ENCODE measurements around the gene RPS16.

The RPS16 gene

DNA sequence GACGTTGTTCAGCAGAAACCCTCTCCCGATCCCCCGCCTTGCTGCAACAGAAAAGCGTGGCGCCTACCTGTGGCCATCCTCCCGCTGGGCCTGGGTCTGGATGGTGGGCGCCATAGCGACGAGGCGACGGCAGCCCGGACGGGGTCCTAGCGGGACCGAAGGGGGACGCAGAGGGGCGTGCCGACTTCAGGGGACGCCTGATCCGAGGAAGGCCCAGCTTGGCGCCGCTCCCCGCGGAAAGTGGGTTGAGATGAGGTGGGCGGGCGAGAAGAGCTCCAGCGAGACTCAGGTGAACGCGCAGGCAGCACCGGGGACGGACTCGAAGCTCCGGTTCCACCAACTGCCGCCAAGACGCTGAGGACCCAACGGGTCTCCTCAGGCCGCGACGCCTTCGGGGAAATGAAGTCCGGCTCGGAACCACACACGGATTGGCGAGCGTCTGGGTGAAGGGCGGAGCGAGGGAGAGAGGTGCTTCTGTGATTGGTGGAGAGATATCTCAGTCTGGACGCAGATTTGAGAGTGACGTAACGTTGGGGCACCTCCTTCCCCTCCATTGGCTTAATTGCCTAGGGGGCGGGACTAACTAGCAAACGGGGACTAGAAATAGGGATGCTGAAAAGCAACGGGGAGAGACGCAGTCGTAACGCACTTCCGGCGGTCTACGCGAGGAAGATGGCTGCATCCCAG lies 44.9 kb downstream of the RPS16 start, which contains the start of the genes MED29 and PAF1 (continued):
- TF ChIP-seq, protein P1, sequence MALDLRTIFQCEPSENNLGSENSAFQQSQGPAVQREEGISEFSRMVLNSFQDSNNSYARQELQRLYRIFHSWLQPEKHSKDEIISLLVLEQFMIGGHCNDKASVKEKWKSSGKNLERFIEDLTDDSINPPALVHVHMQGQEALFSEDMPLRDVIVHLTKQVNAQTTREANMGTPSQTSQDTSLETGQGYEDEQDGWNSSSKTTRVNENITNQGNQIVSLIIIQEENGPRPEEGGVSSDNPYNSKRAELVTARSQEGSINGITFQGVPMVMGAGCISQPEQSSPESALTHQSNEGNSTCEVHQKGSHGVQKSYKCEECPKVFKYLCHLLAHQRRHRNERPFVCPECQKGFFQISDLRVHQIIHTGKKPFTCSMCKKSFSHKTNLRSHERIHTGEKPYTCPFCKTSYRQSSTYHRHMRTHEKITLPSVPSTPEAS (tag by site-specific recombination; IDR thresholded peaks at IDR 0.05) = peak; percentile 53; the same call in 1 of the 2 replicates
- TF ChIP-seq, protein P2, sequence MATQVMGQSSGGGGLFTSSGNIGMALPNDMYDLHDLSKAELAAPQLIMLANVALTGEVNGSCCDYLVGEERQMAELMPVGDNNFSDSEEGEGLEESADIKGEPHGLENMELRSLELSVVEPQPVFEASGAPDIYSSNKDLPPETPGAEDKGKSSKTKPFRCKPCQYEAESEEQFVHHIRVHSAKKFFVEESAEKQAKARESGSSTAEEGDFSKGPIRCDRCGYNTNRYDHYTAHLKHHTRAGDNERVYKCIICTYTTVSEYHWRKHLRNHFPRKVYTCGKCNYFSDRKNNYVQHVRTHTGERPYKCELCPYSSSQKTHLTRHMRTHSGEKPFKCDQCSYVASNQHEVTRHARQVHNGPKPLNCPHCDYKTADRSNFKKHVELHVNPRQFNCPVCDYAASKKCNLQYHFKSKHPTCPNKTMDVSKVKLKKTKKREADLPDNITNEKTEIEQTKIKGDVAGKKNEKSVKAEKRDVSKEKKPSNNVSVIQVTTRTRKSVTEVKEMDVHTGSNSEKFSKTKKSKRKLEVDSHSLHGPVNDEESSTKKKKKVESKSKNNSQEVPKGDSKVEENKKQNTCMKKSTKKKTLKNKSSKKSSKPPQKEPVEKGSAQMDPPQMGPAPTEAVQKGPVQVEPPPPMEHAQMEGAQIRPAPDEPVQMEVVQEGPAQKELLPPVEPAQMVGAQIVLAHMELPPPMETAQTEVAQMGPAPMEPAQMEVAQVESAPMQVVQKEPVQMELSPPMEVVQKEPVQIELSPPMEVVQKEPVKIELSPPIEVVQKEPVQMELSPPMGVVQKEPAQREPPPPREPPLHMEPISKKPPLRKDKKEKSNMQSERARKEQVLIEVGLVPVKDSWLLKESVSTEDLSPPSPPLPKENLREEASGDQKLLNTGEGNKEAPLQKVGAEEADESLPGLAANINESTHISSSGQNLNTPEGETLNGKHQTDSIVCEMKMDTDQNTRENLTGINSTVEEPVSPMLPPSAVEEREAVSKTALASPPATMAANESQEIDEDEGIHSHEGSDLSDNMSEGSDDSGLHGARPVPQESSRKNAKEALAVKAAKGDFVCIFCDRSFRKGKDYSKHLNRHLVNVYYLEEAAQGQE (tag by site-specific recombination; IDR thresholded peaks at IDR 0.05) = peak; percentile 73; the same call in 1 of the 2 replicates
- TF ChIP-seq, protein P3, sequence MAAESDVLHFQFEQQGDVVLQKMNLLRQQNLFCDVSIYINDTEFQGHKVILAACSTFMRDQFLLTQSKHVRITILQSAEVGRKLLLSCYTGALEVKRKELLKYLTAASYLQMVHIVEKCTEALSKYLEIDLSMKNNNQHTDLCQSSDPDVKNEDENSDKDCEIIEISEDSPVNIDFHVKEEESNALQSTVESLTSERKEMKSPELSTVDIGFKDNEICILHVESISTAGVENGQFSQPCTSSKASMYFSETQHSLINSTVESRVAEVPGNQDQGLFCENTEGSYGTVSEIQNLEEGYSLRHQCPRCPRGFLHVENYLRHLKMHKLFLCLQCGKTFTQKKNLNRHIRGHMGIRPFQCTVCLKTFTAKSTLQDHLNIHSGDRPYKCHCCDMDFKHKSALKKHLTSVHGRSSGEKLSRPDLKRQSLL (tag by site-specific recombination; IDR thresholded peaks at IDR 0.05) = peak; percentile 82
- TF ChIP-seq ZNF48 (tag by site-specific recombination; IDR thresholded peaks at IDR 0.05) (no peak), WT1 (tag by site-specific recombination; IDR thresholded peaks at IDR 0.05) (peak; percentile 50; the same call in 1 of the 2 replicates), ZNF600 (tag by site-specific recombination; IDR thresholded peaks at IDR 0.05) (peak; percentile 100), SALL2 (tag by site-specific recombination; IDR thresholded peaks at IDR 0.05; ENCODE audit: borderline replicate concordance) (peak; percentile 90; the same call in 1 of the 2 replicates), ZIC2 (tag by site-specific recombination; IDR thresholded peaks at IDR 0.05) (peak; percentile 95), ZEB2 (tag by site-specific recombination; IDR thresholded peaks at IDR 0.05) (peak; percentile 99), ZNF629 (tag by site-specific recombination; IDR thresholded peaks at IDR 0.05) (peak; percentile 100), RBAK (tag by site-specific recombination; IDR thresholded peaks at IDR 0.05) (0 out of 2 replicates have a peak, but pooled peaks have one; percentile 17), ZNF391 (tag by site-specific recombination; IDR thresholded peaks at IDR 0.05; ENCODE audit: borderline replicate concordance, low read depth) (peak; percentile 97), EGR2 (tag by site-specific recombination; IDR thresholded peaks at IDR 0.05; ENCODE audit: low read depth) (peak; percentile 97), GLI4 (tag by site-specific recombination; IDR thresholded peaks at IDR 0.05) (no peak), SP2 (tag by site-specific recombination; IDR thresholded peaks at IDR 0.05) (peak; percentile 100), ZNF248 (tag by site-specific recombination; IDR thresholded peaks at IDR 0.05) (0 out of 2 replicates have a peak, but pooled peaks have one; percentile 1), REPIN1 (tag by site-specific recombination; IDR thresholded peaks at IDR 0.05; ENCODE audit: low read depth) (peak; percentile 92), ZNF664 (tag by site-specific recombination; IDR thresholded peaks at IDR 0.05) (0 out of 2 replicates have a peak, but pooled peaks have one; percentile 27), KLF1 (tag by site-specific recombination; IDR thresholded peaks at IDR 0.05) (peak; percentile 88), ZNF350 (tag by site-specific recombination; IDR thresholded peaks at IDR 0.05) (no peak), KLF8 (tag by site-specific recombination; IDR thresholded peaks at IDR 0.05) (peak; percentile 96), ZNF585B (tag by site-specific recombination; IDR thresholded peaks at IDR 0.05) (no peak), ZBTB7A (tag by site-specific recombination; IDR thresholded peaks at IDR 0.05; ENCODE audit: low read depth) (peak; percentile 100), ZBTB48 (tag by site-specific recombination; IDR thresholded peaks at IDR 0.05) (peak; percentile 88), ZXDB (tag by site-specific recombination; IDR thresholded peaks at IDR 0.05) (peak; percentile 98), YY2 (tag by site-specific recombination; IDR thresholded peaks at IDR 0.05) (peak; percentile 100)
- TF ChIP-seq, protein P4, sequence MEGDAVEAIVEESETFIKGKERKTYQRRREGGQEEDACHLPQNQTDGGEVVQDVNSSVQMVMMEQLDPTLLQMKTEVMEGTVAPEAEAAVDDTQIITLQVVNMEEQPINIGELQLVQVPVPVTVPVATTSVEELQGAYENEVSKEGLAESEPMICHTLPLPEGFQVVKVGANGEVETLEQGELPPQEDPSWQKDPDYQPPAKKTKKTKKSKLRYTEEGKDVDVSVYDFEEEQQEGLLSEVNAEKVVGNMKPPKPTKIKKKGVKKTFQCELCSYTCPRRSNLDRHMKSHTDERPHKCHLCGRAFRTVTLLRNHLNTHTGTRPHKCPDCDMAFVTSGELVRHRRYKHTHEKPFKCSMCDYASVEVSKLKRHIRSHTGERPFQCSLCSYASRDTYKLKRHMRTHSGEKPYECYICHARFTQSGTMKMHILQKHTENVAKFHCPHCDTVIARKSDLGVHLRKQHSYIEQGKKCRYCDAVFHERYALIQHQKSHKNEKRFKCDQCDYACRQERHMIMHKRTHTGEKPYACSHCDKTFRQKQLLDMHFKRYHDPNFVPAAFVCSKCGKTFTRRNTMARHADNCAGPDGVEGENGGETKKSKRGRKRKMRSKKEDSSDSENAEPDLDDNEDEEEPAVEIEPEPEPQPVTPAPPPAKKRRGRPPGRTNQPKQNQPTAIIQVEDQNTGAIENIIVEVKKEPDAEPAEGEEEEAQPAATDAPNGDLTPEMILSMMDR (tag by site-specific recombination; IDR thresholded peaks at IDR 0.05) = peak; percentile 100
- TF ChIP-seq, protein P5, sequence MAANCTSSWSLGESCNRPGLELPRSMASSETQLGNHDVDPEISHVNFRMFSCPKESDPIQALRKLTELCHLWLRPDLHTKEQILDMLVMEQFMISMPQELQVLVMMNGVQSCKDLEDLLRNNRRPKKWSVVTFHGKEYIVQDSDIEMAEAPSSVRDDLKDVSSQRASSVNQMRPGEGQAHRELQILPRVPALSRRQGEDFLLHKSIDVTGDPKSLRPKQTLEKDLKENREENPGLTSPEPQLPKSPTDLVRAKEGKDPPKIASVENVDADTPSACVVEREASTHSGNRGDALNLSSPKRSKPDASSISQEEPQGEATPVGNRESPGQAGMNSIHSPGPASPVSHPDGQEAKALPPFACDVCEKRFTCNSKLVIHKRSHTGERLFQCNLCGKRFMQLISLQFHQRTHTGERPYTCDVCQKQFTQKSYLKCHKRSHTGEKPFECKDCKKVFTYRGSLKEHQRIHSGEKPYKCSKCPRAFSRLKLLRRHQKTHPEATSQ (tag by site-specific recombination; IDR thresholded peaks at IDR 0.05) = peak; percentile 98
- TF ChIP-seq, protein P6, sequence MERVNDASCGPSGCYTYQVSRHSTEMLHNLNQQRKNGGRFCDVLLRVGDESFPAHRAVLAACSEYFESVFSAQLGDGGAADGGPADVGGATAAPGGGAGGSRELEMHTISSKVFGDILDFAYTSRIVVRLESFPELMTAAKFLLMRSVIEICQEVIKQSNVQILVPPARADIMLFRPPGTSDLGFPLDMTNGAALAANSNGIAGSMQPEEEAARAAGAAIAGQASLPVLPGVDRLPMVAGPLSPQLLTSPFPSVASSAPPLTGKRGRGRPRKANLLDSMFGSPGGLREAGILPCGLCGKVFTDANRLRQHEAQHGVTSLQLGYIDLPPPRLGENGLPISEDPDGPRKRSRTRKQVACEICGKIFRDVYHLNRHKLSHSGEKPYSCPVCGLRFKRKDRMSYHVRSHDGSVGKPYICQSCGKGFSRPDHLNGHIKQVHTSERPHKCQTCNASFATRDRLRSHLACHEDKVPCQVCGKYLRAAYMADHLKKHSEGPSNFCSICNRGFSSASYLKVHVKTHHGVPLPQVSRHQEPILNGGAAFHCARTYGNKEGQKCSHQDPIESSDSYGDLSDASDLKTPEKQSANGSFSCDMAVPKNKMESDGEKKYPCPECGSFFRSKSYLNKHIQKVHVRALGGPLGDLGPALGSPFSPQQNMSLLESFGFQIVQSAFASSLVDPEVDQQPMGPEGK (tag by site-specific recombination; IDR thresholded peaks at IDR 0.05) = peak; percentile 99
